ENCODE measurements around the gene B4GALT7. TPM values are rescaled to one million over a fixed set of nuclear protein-coding genes. Genes with fewer than 3 reads are reported as not detected.
A peak's percentile ranks its signal among the peaks of the same experiment; 100 is the strongest.

Gene B4GALT7
- total RNA-seq, 1 experiment from 2014 or later = 21.7 TPM

GRCh38 chr5:177590406-177590805 lies 9.5 kb upstream of the B4GALT7 start:
- DNase-seq (ENCODE audit: low spot score) (no peak), ATAC-seq (no peak)
- Mint-ChIP-seq H3K27me3 (ENCODE audit: low read depth) (peaks cover 40% of the 10 kb centered on the region), H3K27ac (no peak overlapping the region), H3K36me3 (peaks cover 22% of the 10 kb centered on the region), H3K4me3 (no peak overlapping the region), H3K9me3 (no peaks in the 10 kb centered on the region), H3K4me1 (peaks cover 6% of the 10 kb centered on the region)
- CTCF ChIA-PET = no interaction called here
- POLR2A ChIA-PET = no interaction called here
- no peak for TF ChIP-seq ESRRA (CRISPR knock-in tag; IDR thresholded peaks at IDR 0.05; ENCODE audit: borderline replicate concordance)
- no peak for TF ChIP-seq NFATC4 (CRISPR knock-in tag; IDR thresholded peaks at IDR 0.05)
- TF ChIP-seq, protein P1, sequence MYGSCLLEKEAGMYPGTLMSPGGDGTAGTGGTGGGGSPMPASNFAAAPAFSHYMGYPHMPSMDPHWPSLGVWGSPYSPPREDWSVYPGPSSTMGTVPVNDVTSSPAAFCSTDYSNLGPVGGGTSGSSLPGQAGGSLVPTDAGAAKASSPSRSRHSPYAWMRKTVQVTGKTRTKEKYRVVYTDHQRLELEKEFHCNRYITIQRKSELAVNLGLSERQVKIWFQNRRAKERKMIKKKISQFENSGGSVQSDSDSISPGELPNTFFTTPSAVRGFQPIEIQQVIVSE (CRISPR knock-in tag; IDR thresholded peaks at IDR 0.05; ENCODE audit: borderline replicate concordance) = no peak
- no peak for TF ChIP-seq CBFB (CRISPR knock-in tag; IDR thresholded peaks at IDR 0.05; ENCODE audit: low read depth)
- no peak for TF ChIP-seq E2F4 (CRISPR knock-in tag; IDR thresholded peaks at IDR 0.05; ENCODE audit: borderline replicate concordance, low read depth)
- no peak for TF ChIP-seq GTF2I (CRISPR knock-in tag; conservative IDR thresholded peaks at IDR 0.05)
- TF ChIP-seq, protein P2, sequence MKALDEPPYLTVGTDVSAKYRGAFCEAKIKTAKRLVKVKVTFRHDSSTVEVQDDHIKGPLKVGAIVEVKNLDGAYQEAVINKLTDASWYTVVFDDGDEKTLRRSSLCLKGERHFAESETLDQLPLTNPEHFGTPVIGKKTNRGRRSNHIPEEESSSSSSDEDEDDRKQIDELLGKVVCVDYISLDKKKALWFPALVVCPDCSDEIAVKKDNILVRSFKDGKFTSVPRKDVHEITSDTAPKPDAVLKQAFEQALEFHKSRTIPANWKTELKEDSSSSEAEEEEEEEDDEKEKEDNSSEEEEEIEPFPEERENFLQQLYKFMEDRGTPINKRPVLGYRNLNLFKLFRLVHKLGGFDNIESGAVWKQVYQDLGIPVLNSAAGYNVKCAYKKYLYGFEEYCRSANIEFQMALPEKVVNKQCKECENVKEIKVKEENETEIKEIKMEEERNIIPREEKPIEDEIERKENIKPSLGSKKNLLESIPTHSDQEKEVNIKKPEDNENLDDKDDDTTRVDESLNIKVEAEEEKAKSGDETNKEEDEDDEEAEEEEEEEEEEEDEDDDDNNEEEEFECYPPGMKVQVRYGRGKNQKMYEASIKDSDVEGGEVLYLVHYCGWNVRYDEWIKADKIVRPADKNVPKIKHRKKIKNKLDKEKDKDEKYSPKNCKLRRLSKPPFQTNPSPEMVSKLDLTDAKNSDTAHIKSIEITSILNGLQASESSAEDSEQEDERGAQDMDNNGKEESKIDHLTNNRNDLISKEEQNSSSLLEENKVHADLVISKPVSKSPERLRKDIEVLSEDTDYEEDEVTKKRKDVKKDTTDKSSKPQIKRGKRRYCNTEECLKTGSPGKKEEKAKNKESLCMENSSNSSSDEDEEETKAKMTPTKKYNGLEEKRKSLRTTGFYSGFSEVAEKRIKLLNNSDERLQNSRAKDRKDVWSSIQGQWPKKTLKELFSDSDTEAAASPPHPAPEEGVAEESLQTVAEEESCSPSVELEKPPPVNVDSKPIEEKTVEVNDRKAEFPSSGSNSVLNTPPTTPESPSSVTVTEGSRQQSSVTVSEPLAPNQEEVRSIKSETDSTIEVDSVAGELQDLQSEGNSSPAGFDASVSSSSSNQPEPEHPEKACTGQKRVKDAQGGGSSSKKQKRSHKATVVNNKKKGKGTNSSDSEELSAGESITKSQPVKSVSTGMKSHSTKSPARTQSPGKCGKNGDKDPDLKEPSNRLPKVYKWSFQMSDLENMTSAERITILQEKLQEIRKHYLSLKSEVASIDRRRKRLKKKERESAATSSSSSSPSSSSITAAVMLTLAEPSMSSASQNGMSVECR (CRISPR knock-in tag; IDR thresholded peaks at IDR 0.05; ENCODE audit: borderline replicate concordance) = no peak
- TF ChIP-seq PRDM15 (CRISPR knock-in tag; IDR thresholded peaks at IDR 0.05) = no peak
- TF ChIP-seq EMX1 (CRISPR knock-in tag; IDR thresholded peaks at IDR 0.05) = no peak
- no peak for TF ChIP-seq ZNF232 (CRISPR knock-in tag; IDR thresholded peaks at IDR 0.05)
- no peak for TF ChIP-seq GABPB1 (CRISPR knock-in tag; IDR thresholded peaks at IDR 0.05)
- TF ChIP-seq ATF2 (CRISPR knock-in tag; IDR thresholded peaks at IDR 0.05; ENCODE audit: borderline replicate concordance, low read depth) = no peak

GRCh38 chr5:177591690-177592009 lies 8.3 kb upstream of the B4GALT7 start:
- Mint-ChIP-seq H3K4me3 (peak overlapping the region; percentile 100), H3K9me3 (no peaks in the 10 kb centered on the region), H3K27me3 (ENCODE audit: low read depth) (peaks cover 30% of the 10 kb centered on the region), H3K4me1 (peaks cover 6% of the 10 kb centered on the region), H3K36me3 (peaks cover 31% of the 10 kb centered on the region), H3K27ac (no peak overlapping the region)
- ChIA-PET CTCF (interaction anchor here (0.8 to 3.0 kb wide), 7 partner anchors 15 to 91 kb away, joined by 3 to 38 read pairs (median 3); no protein-coding TSS in a partner anchor), POLR2A (interaction anchor here (1.2 kb wide), 1 partner anchor 16 kb away, joined by 3 read pairs; no protein-coding TSS in a partner anchor)
- DNase-seq (ENCODE audit: low spot score) (no peak), ATAC-seq (no peak)
- TF ChIP-seq TCF7 (CRISPR knock-in tag; IDR thresholded peaks at IDR 0.05; ENCODE audit: low read depth) (no peak), ZNF219 (CRISPR knock-in tag; IDR thresholded peaks at IDR 0.05; ENCODE audit: borderline replicate concordance) (no peak), JUN (CRISPR knock-in tag; IDR thresholded peaks at IDR 0.05) (no peak), FOXK1 (CRISPR knock-in tag; IDR thresholded peaks at IDR 0.05) (no peak), RORB (CRISPR knock-in tag; IDR thresholded peaks at IDR 0.05) (no peak)
- TF ChIP-seq, protein P3, sequence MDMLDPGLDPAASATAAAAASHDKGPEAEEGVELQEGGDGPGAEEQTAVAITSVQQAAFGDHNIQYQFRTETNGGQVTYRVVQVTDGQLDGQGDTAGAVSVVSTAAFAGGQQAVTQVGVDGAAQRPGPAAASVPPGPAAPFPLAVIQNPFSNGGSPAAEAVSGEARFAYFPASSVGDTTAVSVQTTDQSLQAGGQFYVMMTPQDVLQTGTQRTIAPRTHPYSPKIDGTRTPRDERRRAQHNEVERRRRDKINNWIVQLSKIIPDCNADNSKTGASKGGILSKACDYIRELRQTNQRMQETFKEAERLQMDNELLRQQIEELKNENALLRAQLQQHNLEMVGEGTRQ (CRISPR knock-in tag; IDR thresholded peaks at IDR 0.05) = no peak
- TF ChIP-seq, protein P4, sequence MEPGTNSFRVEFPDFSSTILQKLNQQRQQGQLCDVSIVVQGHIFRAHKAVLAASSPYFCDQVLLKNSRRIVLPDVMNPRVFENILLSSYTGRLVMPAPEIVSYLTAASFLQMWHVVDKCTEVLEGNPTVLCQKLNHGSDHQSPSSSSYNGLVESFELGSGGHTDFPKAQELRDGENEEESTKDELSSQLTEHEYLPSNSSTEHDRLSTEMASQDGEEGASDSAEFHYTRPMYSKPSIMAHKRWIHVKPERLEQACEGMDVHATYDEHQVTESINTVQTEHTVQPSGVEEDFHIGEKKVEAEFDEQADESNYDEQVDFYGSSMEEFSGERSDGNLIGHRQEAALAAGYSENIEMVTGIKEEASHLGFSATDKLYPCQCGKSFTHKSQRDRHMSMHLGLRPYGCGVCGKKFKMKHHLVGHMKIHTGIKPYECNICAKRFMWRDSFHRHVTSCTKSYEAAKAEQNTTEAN (CRISPR knock-in tag; IDR thresholded peaks at IDR 0.05) = no peak
